IMR-90 (cell line): ENCODE results near the gene SLC4A1AP. TPM values are rescaled to one million over a fixed set of nuclear protein-coding genes. Genes with fewer than 3 reads are reported as not detected.

ENCODE experiments used
- ATAC-seq: fragments of 200-7000 bp; cut with Tn5 transposase; 2 replicates; pipeline ENCODE4 v1.9.1; 2020; ENCODE audit warnings: low read depth, mild to moderate bottlenecking, moderate library complexity
- BruUV-seq: library from RNA; stranded (reverse); fragments of 400-500 nt; replicated peaks from 2 replicates; lab custom pipeline; 2021; lab: Mats Ljungman, UMichigan
- CTCF ChIA-PET: fragments of 300-600 bp; formaldehyde crosslinking; extraction: SDS; loops from one replicate; lab custom pipeline; 2021; ENCODE audit warnings: antibody characterized with exemption; lab: Yijun Ruan, JAX
- POLR2A ChIA-PET: fragments of 300-600 bp; sonication (Branson Sonifier 250); formaldehyde crosslinking; loops from one replicate; lab custom pipeline; 2022; ENCODE audit warnings: antibody characterized with exemption; ENCODE audit not compliant: unreplicated experiment; lab: Charles Lee
- DNase-seq: peaks from one replicate; pipeline ENCODE4 v3.0.0; 2013
- H2AFZ ChIP-seq: replicated peaks from 2 replicates; pipeline ENCODE3; 2013; ENCODE audit warnings: low read length, mild to moderate bottlenecking; ENCODE audit not compliant: poor library complexity
- H2AK5ac ChIP-seq: 2 replicates; pipeline ENCODE4 v1.6.1; 2013; ENCODE audit warnings: low read depth, low read length, inconsistent platforms
- H2AK9ac ChIP-seq: replicated peaks from 2 replicates; pipeline ENCODE3; 2013; ENCODE audit warnings: mild to moderate bottlenecking, low read depth, low read length, moderate library complexity; ENCODE audit not compliant: poor library complexity
- H2BK120ac ChIP-seq: 2 replicates; pipeline ENCODE4 v1.6.1; 2013; ENCODE audit warnings: low read depth, low read length, inconsistent platforms
- H2BK15ac ChIP-seq: 3 replicates; pipeline ENCODE4 v1.6.1; 2013; ENCODE audit warnings: low read depth, low read length, inconsistent platforms
- H2BK20ac ChIP-seq: 2 replicates; pipeline ENCODE4 v1.6.1; 2013; ENCODE audit warnings: low read depth, mild to moderate bottlenecking, inconsistent platforms, low read length, moderate library complexity
- H2BK5ac ChIP-seq: 2 replicates; pipeline ENCODE4 v1.6.1; 2013; ENCODE audit warnings: mild to moderate bottlenecking, low read depth, low read length, inconsistent platforms; ENCODE audit not compliant: poor library complexity, severe bottlenecking
- H3K14ac ChIP-seq: replicated peaks from 2 replicates; pipeline ENCODE4 v1.6.1; 2013; ENCODE audit warnings: low read depth, low read length, inconsistent platforms
- H3K18ac ChIP-seq: 2 replicates; pipeline ENCODE4 v1.6.1; 2013; ENCODE audit warnings: low read depth, low read length, control low read depth
- H3K23ac ChIP-seq: 2 replicates; pipeline ENCODE4 v1.6.1; 2013; ENCODE audit warnings: low read depth, low read length, inconsistent platforms
- H3K27ac ChIP-seq: 2 replicates; pipeline ENCODE4 v1.5.1; 2013; ENCODE audit warnings: mild to moderate bottlenecking, control low read depth, low read length; ENCODE audit not compliant: insufficient read depth
- H3K27me3 ChIP-seq: 2 replicates; pipeline ENCODE4 v1.6.1; 2013; ENCODE audit warnings: low read length; ENCODE audit not compliant: control insufficient read depth, insufficient read depth
- H3K36me3 ChIP-seq: 2 replicates; pipeline ENCODE4 v1.6.1; 2013; ENCODE audit warnings: low read length, mixed read lengths; ENCODE audit not compliant: control insufficient read depth, insufficient read depth
- H3K4ac ChIP-seq: 2 replicates; pipeline ENCODE4 v1.6.1; 2013; ENCODE audit warnings: low read depth, low read length, inconsistent platforms
- H3K4me1 ChIP-seq: 2 replicates; pipeline ENCODE4 v1.6.1; 2013; ENCODE audit warnings: low read length, mixed read lengths; ENCODE audit not compliant: control insufficient read depth, insufficient read depth
- H3K4me2 ChIP-seq: 2 replicates; pipeline ENCODE4 v1.6.1; 2013; ENCODE audit warnings: low read depth, mild to moderate bottlenecking, control low read depth, low read length, moderate library complexity
- H3K4me3 ChIP-seq: 2 replicates; pipeline ENCODE4 v1.5.1; 2013; ENCODE audit warnings: low read depth, mild to moderate bottlenecking, control low read depth, low read length, moderate library complexity; ENCODE audit not compliant: insufficient read depth
- H3K56ac ChIP-seq: 2 replicates; pipeline ENCODE4 v1.6.1; 2013; ENCODE audit warnings: low read length, inconsistent platforms; ENCODE audit not compliant: insufficient read depth; ENCODE audit errors: extremely low read depth
- H3K79me1 ChIP-seq, 2 experiments: 2 replicates each; pipeline ENCODE4 v1.6.1; 2013; ENCODE audit warnings: low read length in 2 of 2, inconsistent platforms in 1 of 2, low read depth in 1 of 2
- H3K9ac ChIP-seq: 2 replicates; pipeline ENCODE4 v1.6.1; 2013; ENCODE audit warnings: low read depth, low read length, control low read depth
- H3K9me1 ChIP-seq: 2 replicates; pipeline ENCODE4 v1.6.1; 2013; ENCODE audit warnings: low read length, inconsistent platforms; ENCODE audit not compliant: insufficient read depth
- H3K9me3 ChIP-seq: 2 replicates; pipeline ENCODE4 v1.6.1; 2013; ENCODE audit warnings: low read length; ENCODE audit not compliant: control insufficient read depth, insufficient read depth
- H4K20me1 ChIP-seq: 2 replicates; pipeline ENCODE4 v1.6.1; 2013; ENCODE audit warnings: low read length, inconsistent platforms; ENCODE audit not compliant: insufficient read depth
- H4K5ac ChIP-seq: 2 replicates; pipeline ENCODE4 v1.6.1; 2013; ENCODE audit warnings: mild to moderate bottlenecking, low read depth, low read length, control low read depth
- H4K8ac ChIP-seq, 2 experiments: 2 replicates each; pipeline ENCODE4 v1.6.1; 2013; ENCODE audit warnings: low read depth in 2 of 2, low read length in 2 of 2, control low read depth in 1 of 2, inconsistent platforms in 1 of 2
- H4K91ac ChIP-seq: 2 replicates; pipeline ENCODE4 v1.6.1; 2013; ENCODE audit warnings: low read depth, low read length, inconsistent platforms; ENCODE audit not compliant: insufficient read depth
- BHLHE40 ChIP-seq: fragments of 150-350 bp; IDR thresholded peaks from 2 replicates; pipeline ENCODE4 v1.6.1; 2016; ENCODE audit warnings: mild to moderate bottlenecking, low read depth, low read length
- CEBPB ChIP-seq: IDR thresholded peaks from 2 replicates; pipeline ENCODE4 v1.6.1; 2012; ENCODE audit warnings: low read depth, low read length, improper control_type of control experiment
- CHD1 ChIP-seq: IDR thresholded peaks from 2 replicates; pipeline ENCODE4 v1.6.1; 2012; ENCODE audit warnings: low read depth, low read length, improper control_type of control experiment
- CTCF ChIP-seq: conservative IDR thresholded peaks from 2 replicates; pipeline ENCODE4 v1.5.1; 2012; ENCODE audit warnings: mild to moderate bottlenecking, low read depth, low read length, improper control_type of control experiment
- ELK1 ChIP-seq: fragments of 150-350 bp; IDR thresholded peaks from 2 replicates; pipeline ENCODE4 v1.6.1; 2016; ENCODE audit warnings: low read depth, mild to moderate bottlenecking, low read length, moderate library complexity, borderline replicate concordance
- NFE2L2 ChIP-seq: fragments of 150-350 bp; IDR thresholded peaks from 2 replicates; pipeline ENCODE4 v1.6.1; 2016; ENCODE audit warnings: low read depth, mild to moderate bottlenecking, low read length
- RAD21 ChIP-seq: IDR thresholded peaks from 2 replicates; pipeline ENCODE4 v1.6.1; 2012; ENCODE audit warnings: low read length, improper control_type of control experiment
- SMC3 ChIP-seq: fragments of 150-350 bp; IDR thresholded peaks from 2 replicates; pipeline ENCODE4 v1.6.1; 2016; ENCODE audit warnings: low read depth, mild to moderate bottlenecking, antibody characterized with exemption, low read length, moderate library complexity
- WGBS, 2 experiments: methylation state at CpG; one replicate each; pipeline versions ENCODE4 v1.1.5 to v1.1.7; 2013; ENCODE audit warnings: missing lambda C conversion rate in 2 of 2; ENCODE audit not compliant: insufficient read length in 1 of 2; ENCODE audit errors: extremely low coverage in 2 of 2; 5-methylcytosine and 5-hydroxymethylcytosine counted together
- dilution Hi-C: fragments of 300-500 bp; cut with HindIII; formaldehyde crosslinking; loops from one replicate; pipeline ENCODE4 v1.14.3; 2018; ENCODE audit warnings: low sequenced_read_pairs; ENCODE audit not compliant: unreplicated experiment
- in situ Hi-C: fragments of 300-500 bp; cut with MboI; formaldehyde crosslinking; loops from 3 replicates; pipeline ENCODE4 v1.14.3; 2019; ENCODE audit warnings: low sequenced_read_pairs, inconsistent platforms, mixed read lengths
- intact Hi-C: fragments of 100-400 bp; cut with micrococcal nuclease; formaldehyde crosslinking; loops from 2 replicates; pipeline ENCODE4 v1.10.0; 2022
- polyA plus RNA-seq, 3 experiments: library from polyadenylated mRNA; depleted of rRNA; stranded (reverse); fragments of >200 nt; gene quantifications; 2 replicates each; pipeline ENCODE4 v1.2.3, GENCODE V29; 2012; ENCODE audit warnings: low replicate concordance in 1 of 3
- total RNA-seq: library from RNA; depleted of rRNA; stranded (reverse); fragments of >200 nt; gene quantifications from 2 replicates; pipeline ENCODE4 v1.2.3, GENCODE V29; 2012

Gene SLC4A1AP
- total and polyA plus RNA-seq, 2 of the 4 experiments (the other 2 are of a cell fraction): 11.7 to 13.6 TPM

- ChIA-PET CTCF (interaction anchor here (0.5 to 1.7 kb wide), 17 partner anchors 8 to 759 kb away, joined by 3 to 7 read pairs (median 3); partner anchors contain the start of gene FOSL2), POLR2A (interaction anchor here (0.5 to 0.6 kb wide), 3 partner anchors 267 to 713 kb away, joined by 3 to 18 read pairs (median 3); no protein-coding TSS in a partner anchor)
- Histone ChIP-seq H4K5ac (no peak overlapping the region), H2BK5ac (no peak overlapping the region), H3K36me3 (no peaks in the 10 kb centered on the region), H3K4ac (peak overlapping the region; percentile 80), H3K9me1 (peaks cover 17% of the 10 kb centered on the region), H2BK20ac (peak overlapping the region; percentile 92), H2BK15ac (peak overlapping the region; percentile 75; the same call in 2 of the 3 replicates), H3K18ac (peak overlapping the region; percentile 51; the same call in 1 of the 2 replicates), H3K27me3 (no peaks in the 10 kb centered on the region), H4K91ac (no peak overlapping the region), H3K27ac (peak overlapping the region; percentile 35; the same call in 1 of the 2 replicates), H2AFZ (peak overlapping the region; percentile 88), H3K9me3 (no peaks in the 10 kb centered on the region), H3K4me1 (peaks cover 18% of the 10 kb centered on the region), H3K23ac (peak overlapping the region; percentile 87; the same call in 1 of the 2 replicates), H3K79me1 (0 out of 4 replicates have a peak, but pooled peaks cover 0 to 6% of the 10 kb centered on the region in 2 experiments), H4K8ac (peak overlapping the region in 1 of 2 experiments; percentile 85; a peak in 1 of 4 replicates), H3K56ac (peak overlapping the region; percentile 9; the same call in 1 of the 2 replicates), H3K4me2 (no peak overlapping the region; the same call in 1 of the 2 replicates), H2AK9ac (peak overlapping the region; percentile 76), H4K20me1 (no peaks in the 10 kb centered on the region), H3K9ac (no peak overlapping the region), H2BK120ac (peak overlapping the region; percentile 86), H3K14ac (peak overlapping the region; percentile 84; the same call in 1 of the 2 replicates), H3K4me3 (no peak overlapping the region), H2AK5ac (peak overlapping the region; percentile 80; the same call in 1 of the 2 replicates)
- 40% methylated on average over 2 of the region's 9 CpGs; no CpG with 5 or more reads in 1 of the 2 experiments for WGBS, 2 experiments
- no TSS peak for BruUV-seq
- TF ChIP-seq RAD21 (peak; percentile 93), CTCF (peak; percentile 96), SMC3 (peak; percentile 90), CHD1 (no peak), NFE2L2 (0 out of 2 replicates have a peak, but pooled peaks have one; percentile 27), ELK1 (no peak), CEBPB (peak; percentile 91), BHLHE40 (no peak)
- DNase-seq (peak; percentile 96), ATAC-seq (peak; percentile 70)
- dilution Hi-C loops (no loop called here), in situ Hi-C loops (loop anchor here (5.0 kb wide), 1 partner anchor 704 kb away; no protein-coding TSS in a partner anchor), intact Hi-C loops (loop anchor here (1.0 to 10.0 kb wide), 5 partner anchors 254 to 861 kb away; partner anchors contain the start of gene FOSL2)
Measured at GRCh38 chr2:27703638-27704341, 40.1 kb downstream of the SLC4A1AP start.
